Retina (tissue), 1 donor: ENCODE data around the gene SCART1.
"Not testable (repeated sequence)": the region's sequence is repeated elsewhere in the genome, so short reads cannot be mapped to it uniquely, and the experiment has no call there.

Experiments
- DNase-seq: peaks from one replicate; pipeline ENCODE4 v3.0.0-alpha.2; 2016

SCART1 gene

GRCh38 chr10:133457100-133457841 lies 3.5 kb downstream of the SCART1 start:
- no peak for DNase-seq

GRCh38 chr10:133458021-133458709 lies 4.4 kb downstream of the SCART1 start:
- DNase-seq, result no peak

- DNase-seq, result no peak
Observed at GRCh38 chr10:133458710-133459453, 5.1 kb downstream of the SCART1 start.

GRCh38 chr10:133459454-133460207 lies 5.9 kb downstream of the SCART1 start:
- no peak for DNase-seq

GRCh38 chr10:133460208-133460769 lies 6.5 kb downstream of the SCART1 start:
- DNase-seq, result no peak

GRCh38 chr10:133461027-133461426 lies 7.3 kb downstream of the SCART1 start:
- DNase-seq, result no peak

- no peak for DNase-seq
Observed at GRCh38 chr10:133461841-133462240, 8.1 kb downstream of the SCART1 start.

- DNase-seq, result no peak
Observed at GRCh38 chr10:133462512-133463305, 9.0 kb downstream of the SCART1 start.

GRCh38 chr10:133464582-133465031 lies 10.9 kb downstream of the SCART1 start:
- no peak for DNase-seq

- no peak for DNase-seq
Observed at GRCh38 chr10:133465191-133465949, 11.6 kb downstream of the SCART1 start.

- DNase-seq, result no peak
Observed at GRCh38 chr10:133465950-133466474, 12.3 kb downstream of the SCART1 start.

GRCh38 chr10:133466683-133467275 lies 13.0 kb downstream of the SCART1 start:
- DNase-seq, result no peak

GRCh38 chr10:133467286-133467911 lies 13.7 kb downstream of the SCART1 start:
- DNase-seq, result no peak

- not testable (repeated sequence) for DNase-seq
Observed at GRCh38 chr10:133469205-133469604, 15.5 kb downstream of the SCART1 start.

- DNase-seq, result no peak
Observed at GRCh38 chr10:133471300-133472109, 17.8 kb downstream of the SCART1 start.

- DNase-seq, result no peak
Observed at GRCh38 chr10:133473270-133473669, 19.5 kb downstream of the SCART1 start.

GRCh38 chr10:133474027-133474426 lies 20.3 kb downstream of the SCART1 start:
- no peak for DNase-seq

- no peak for DNase-seq
Observed at GRCh38 chr10:133474665-133475424, 21.1 kb downstream of the SCART1 start.
